ENCODE measurements around the gene LYPD6B.

DNA sequence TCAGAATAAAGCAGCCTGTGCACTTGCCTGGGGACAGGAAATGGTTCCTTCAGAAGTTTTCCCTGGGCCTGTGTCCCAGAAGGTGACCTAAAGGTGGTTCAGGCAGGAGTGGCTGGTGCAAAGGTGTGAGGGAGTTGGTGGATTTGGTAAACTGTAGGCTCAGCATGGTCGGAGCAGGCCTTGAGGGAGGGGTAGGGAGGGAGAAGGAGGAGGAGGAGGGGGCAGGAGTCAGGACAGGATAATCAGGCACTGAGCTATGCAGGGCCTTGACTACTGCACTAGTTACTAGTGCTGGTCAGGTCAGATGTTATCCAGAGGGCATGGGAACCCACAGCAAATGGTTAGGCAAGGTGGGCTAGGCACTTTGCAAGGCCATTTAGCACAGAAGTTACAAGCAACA, 21.3 kb downstream of the LYPD6B start:
- TF ChIP-seq EZH2 (IDR thresholded peaks at IDR 0.05; ENCODE audit: low read depth, unreplicated experiment) (no peak), POLR2AphosphoS5 (IDR thresholded peaks at IDR 0.05; ENCODE audit: low read depth) (no peak), EZH2phosphoT487 (IDR thresholded peaks at IDR 0.05; ENCODE audit: unreplicated experiment) (no peak), STAT1 (IDR thresholded peaks at IDR 0.05; ENCODE audit: unreplicated experiment) (no peak)
- TF ChIP-seq, protein P1, sequence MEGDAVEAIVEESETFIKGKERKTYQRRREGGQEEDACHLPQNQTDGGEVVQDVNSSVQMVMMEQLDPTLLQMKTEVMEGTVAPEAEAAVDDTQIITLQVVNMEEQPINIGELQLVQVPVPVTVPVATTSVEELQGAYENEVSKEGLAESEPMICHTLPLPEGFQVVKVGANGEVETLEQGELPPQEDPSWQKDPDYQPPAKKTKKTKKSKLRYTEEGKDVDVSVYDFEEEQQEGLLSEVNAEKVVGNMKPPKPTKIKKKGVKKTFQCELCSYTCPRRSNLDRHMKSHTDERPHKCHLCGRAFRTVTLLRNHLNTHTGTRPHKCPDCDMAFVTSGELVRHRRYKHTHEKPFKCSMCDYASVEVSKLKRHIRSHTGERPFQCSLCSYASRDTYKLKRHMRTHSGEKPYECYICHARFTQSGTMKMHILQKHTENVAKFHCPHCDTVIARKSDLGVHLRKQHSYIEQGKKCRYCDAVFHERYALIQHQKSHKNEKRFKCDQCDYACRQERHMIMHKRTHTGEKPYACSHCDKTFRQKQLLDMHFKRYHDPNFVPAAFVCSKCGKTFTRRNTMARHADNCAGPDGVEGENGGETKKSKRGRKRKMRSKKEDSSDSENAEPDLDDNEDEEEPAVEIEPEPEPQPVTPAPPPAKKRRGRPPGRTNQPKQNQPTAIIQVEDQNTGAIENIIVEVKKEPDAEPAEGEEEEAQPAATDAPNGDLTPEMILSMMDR (conservative IDR thresholded peaks at IDR 0.05; ENCODE audit: low read depth in 2 of 2), result no peak
